ENCODE measurements around the gene P2RX3.

- TF ChIP-seq CTCF (conservative IDR thresholded peaks at IDR 0.05; ENCODE audit: low read depth in 2 of 2) (no peak), POLR2AphosphoS5 (IDR thresholded peaks at IDR 0.05; ENCODE audit: low read depth) (no peak)
Measured at GRCh38 chr11:57341250-57341808, 3.2 kb downstream of the P2RX3 start.
